OCI-LY1 (cell line): ENCODE results near the gene BRD7.

ENCODE experiments used
- EZH2 ChIP-seq: fragments of 200-600 bp; sonication (generic), shearing (Covaris generic); IDR thresholded peaks from 2 replicates; pipeline ENCODE4 v1.8.0; 2017; ENCODE audit warnings: borderline replicate concordance, mixed run types, mild to moderate bottlenecking, antibody characterized with exemption, low read length, moderate library complexity, mixed read lengths
- TF ChIP-seq, protein P1 (sequence below): fragments of 200-600 bp; sonication (generic), shearing (Covaris generic); IDR thresholded peaks from 2 replicates; pipeline ENCODE4 v1.5.1; 2017; ENCODE audit warnings: mild to moderate bottlenecking, antibody characterized with exemption, low read length, moderate library complexity, mixed read lengths

DNA sequence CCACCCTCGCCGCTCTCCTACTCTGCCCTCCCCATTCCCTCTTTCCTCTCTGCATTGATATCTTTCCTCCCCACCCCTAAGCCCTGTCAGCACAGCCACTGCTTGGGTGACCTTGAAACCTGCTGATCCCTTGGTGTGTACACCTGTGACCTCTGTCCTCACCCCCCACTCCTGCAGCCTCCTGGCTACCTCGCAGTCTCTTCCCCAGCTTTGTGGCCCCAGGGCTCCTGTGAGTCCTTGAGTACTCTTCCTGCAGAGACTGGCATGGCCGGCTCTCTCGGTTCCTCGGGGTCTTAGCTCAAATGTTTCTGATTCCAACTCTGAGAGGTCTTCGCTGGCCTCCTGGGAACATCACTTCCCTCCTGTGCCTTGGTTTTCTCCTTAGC, 70.7 kb downstream of the BRD7 start:
- TF ChIP-seq, protein P1, sequence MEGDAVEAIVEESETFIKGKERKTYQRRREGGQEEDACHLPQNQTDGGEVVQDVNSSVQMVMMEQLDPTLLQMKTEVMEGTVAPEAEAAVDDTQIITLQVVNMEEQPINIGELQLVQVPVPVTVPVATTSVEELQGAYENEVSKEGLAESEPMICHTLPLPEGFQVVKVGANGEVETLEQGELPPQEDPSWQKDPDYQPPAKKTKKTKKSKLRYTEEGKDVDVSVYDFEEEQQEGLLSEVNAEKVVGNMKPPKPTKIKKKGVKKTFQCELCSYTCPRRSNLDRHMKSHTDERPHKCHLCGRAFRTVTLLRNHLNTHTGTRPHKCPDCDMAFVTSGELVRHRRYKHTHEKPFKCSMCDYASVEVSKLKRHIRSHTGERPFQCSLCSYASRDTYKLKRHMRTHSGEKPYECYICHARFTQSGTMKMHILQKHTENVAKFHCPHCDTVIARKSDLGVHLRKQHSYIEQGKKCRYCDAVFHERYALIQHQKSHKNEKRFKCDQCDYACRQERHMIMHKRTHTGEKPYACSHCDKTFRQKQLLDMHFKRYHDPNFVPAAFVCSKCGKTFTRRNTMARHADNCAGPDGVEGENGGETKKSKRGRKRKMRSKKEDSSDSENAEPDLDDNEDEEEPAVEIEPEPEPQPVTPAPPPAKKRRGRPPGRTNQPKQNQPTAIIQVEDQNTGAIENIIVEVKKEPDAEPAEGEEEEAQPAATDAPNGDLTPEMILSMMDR: no peak
- TF ChIP-seq EZH2: no peak
